Cortex of kidney (tissue), 1 donor: ENCODE measurements around the gene RNF224.
"Not testable (repeated sequence)": the region's sequence is repeated elsewhere in the genome, so short reads cannot be mapped to it uniquely, and the experiment has no call there.

Experiments
- DNase-seq: peaks from one replicate; lab custom pipeline; 2025; lab: John Stamatoyannopoulos, UW

RNF224 gene

GRCh38 chr9:137228506-137228967, 1.2 kb downstream of the RNF224 start:
- no peak for DNase-seq

GRCh38 chr9:137228968-137229896, 1.9 kb downstream of the RNF224 start:
- DNase-seq = no peak

GRCh38 chr9:137229903-137230704, 2.8 kb downstream of the RNF224 start:
- DNase-seq = no peak

GRCh38 chr9:137230705-137231371, 3.5 kb downstream of the RNF224 start, which contains the start of gene SLC34A3:
Gene SLC34A3, plus strand, starts transcription at chr9:137230901. Its CDS starts 802 bp downstream, at chr9:137231703.
- DNase-seq = no peak

- DNase-seq = no peak
These were observed 4.2 kb downstream of the RNF224 start for GRCh38 chr9:137231372-137232039.

- no peak for DNase-seq
These were observed 4.8 kb downstream of the RNF224 start for GRCh38 chr9:137232101-137232500.

GRCh38 chr9:137232510-137232909, 5.2 kb downstream of the RNF224 start:
- no peak for DNase-seq

GRCh38 chr9:137233143-137233980, 6.1 kb downstream of the RNF224 start:
- no peak for DNase-seq

GRCh38 chr9:137234055-137234697, 6.9 kb downstream of the RNF224 start:
- DNase-seq = no peak

- no peak for DNase-seq
These were observed 7.6 kb downstream of the RNF224 start for GRCh38 chr9:137234758-137235423.

- no peak for DNase-seq
These were observed 8.3 kb downstream of the RNF224 start for GRCh38 chr9:137235424-137236237.

- no peak for DNase-seq
These were observed 9.1 kb downstream of the RNF224 start for GRCh38 chr9:137236238-137236935.

GRCh38 chr9:137236936-137237421, 9.7 kb downstream of the RNF224 start:
- DNase-seq = no peak

GRCh38 chr9:137237759-137238726, 10.7 kb downstream of the RNF224 start:
- no peak for DNase-seq

- DNase-seq = not testable (repeated sequence)
These were observed 12.4 kb downstream of the RNF224 start for GRCh38 chr9:137239541-137240200.

GRCh38 chr9:137240318-137240840, 13.1 kb downstream of the RNF224 start:
- DNase-seq = no peak
